HepG2 (cell line): ENCODE data around the gene JPT1. TPM values are rescaled to one million over a fixed set of nuclear protein-coding genes. Genes with fewer than 3 reads are reported as not detected.

Experiments
- BCL3 ChIP-seq: sonication (generic); formaldehyde crosslinking; IDR thresholded peaks from 2 replicates; pipeline ENCODE4 v1.5.1; 2020; ENCODE audit warnings: mild to moderate bottlenecking, missing genetic modification reagents, moderate library complexity
- CBX5 ChIP-seq: sonication (generic); formaldehyde crosslinking; IDR thresholded peaks from 2 replicates; pipeline ENCODE4 v1.4.0; 2020; ENCODE audit warnings: missing genetic modification reagents, borderline replicate concordance
- EP300 ChIP-seq, 3 experiments: sonication (generic) in 1 of 3; formaldehyde crosslinking in 1 of 3; IDR thresholded peaks; 2 replicates each; pipeline versions ENCODE4 v1.5.1 to v1.6.1; 2011 to 2020; ENCODE audit warnings: low read depth in 2 of 3, low read length in 2 of 3, borderline replicate concordance in 1 of 3, improper control_type of control experiment in 1 of 3, mild to moderate bottlenecking in 1 of 3, missing genetic modification reagents in 1 of 3, moderate library complexity in 1 of 3
- GABPB1 ChIP-seq: IDR thresholded peaks from 2 replicates; pipeline ENCODE4 v1.6.1; 2016; ENCODE audit warnings: mild to moderate bottlenecking, missing genetic modification reagents, moderate library complexity, missing compliant biosample characterization
- HMG20A ChIP-seq: IDR thresholded peaks from 2 replicates; pipeline ENCODE4 v1.6.1; 2016; ENCODE audit warnings: borderline replicate concordance
- IKZF1 ChIP-seq: fragments of 450-650 bp; IDR thresholded peaks from 2 replicates; pipeline ENCODE4 v1.7.1; 2016
- KDM3A ChIP-seq: IDR thresholded peaks from 2 replicates; pipeline ENCODE4 v1.6.1; 2018; ENCODE audit warnings: low read depth, missing compliant biosample characterization
- MED13 ChIP-seq: sonication (generic); formaldehyde crosslinking; IDR thresholded peaks from 2 replicates; pipeline ENCODE4 v1.5.0; 2020; ENCODE audit warnings: missing genetic modification reagents
- NCOA1 ChIP-seq: sonication (generic); formaldehyde crosslinking; IDR thresholded peaks from 2 replicates; pipeline ENCODE4 v1.9.0; 2021; ENCODE audit warnings: missing genetic modification reagents
- PAWR ChIP-seq: sonication (generic); formaldehyde crosslinking; IDR thresholded peaks from 2 replicates; pipeline ENCODE4 v1.4.0; 2020; ENCODE audit warnings: missing genetic modification reagents, mild to moderate bottlenecking, borderline replicate concordance
- PHF21A ChIP-seq: sonication (generic); formaldehyde crosslinking; IDR thresholded peaks from 2 replicates; pipeline ENCODE4 v1.5.0; 2020; ENCODE audit warnings: mild to moderate bottlenecking, missing genetic modification reagents
- RCOR2 ChIP-seq: IDR thresholded peaks from 2 replicates; pipeline ENCODE4 v1.6.1; 2016; ENCODE audit warnings: missing biosample characterization, missing genetic modification reagents
- RELA ChIP-seq: sonication (generic); formaldehyde crosslinking; IDR thresholded peaks from 2 replicates; pipeline ENCODE4 v1.4.0; 2020; ENCODE audit warnings: missing genetic modification reagents
- RORA ChIP-seq: sonication (generic); formaldehyde crosslinking; IDR thresholded peaks from 2 replicates; pipeline ENCODE4 v1.5.0; 2020; ENCODE audit warnings: mild to moderate bottlenecking, missing genetic modification reagents, moderate library complexity
- SP2 ChIP-seq: sonication (generic); formaldehyde crosslinking; IDR thresholded peaks from 2 replicates; pipeline ENCODE4 v1.5.1; 2020; ENCODE audit warnings: mild to moderate bottlenecking, missing genetic modification reagents
- UBTF ChIP-seq: sonication (generic); formaldehyde crosslinking; IDR thresholded peaks from 2 replicates; pipeline ENCODE4 v1.4.0; 2020; ENCODE audit warnings: mild to moderate bottlenecking, missing genetic modification reagents
- ZNF431 ChIP-seq: sonication (generic); formaldehyde crosslinking; IDR thresholded peaks from 2 replicates; pipeline ENCODE4 v1.9.0; 2022; ENCODE audit warnings: missing genetic modification reagents, low read depth, mild to moderate bottlenecking, borderline replicate concordance
- ZNF614 ChIP-seq: IDR thresholded peaks from 2 replicates; pipeline ENCODE4 v1.6.1; 2018; ENCODE audit warnings: missing biosample characterization, missing genetic modification reagents, inconsistent platforms, borderline replicate concordance
- ZNF639 ChIP-seq: conservative IDR thresholded peaks from 2 replicates; pipeline ENCODE4 v1.6.1; 2018; ENCODE audit warnings: missing genetic modification reagents
- ZNF772 ChIP-seq: sonication (generic); formaldehyde crosslinking; IDR thresholded peaks from 2 replicates; pipeline ENCODE4 v1.5.0; 2020; ENCODE audit warnings: mild to moderate bottlenecking, missing genetic modification reagents
- polyA plus RNA-seq, 8 experiments: library from polyadenylated mRNA; depleted of rRNA in 3 of 8; stranded (reverse) in 7 of 8; unstranded in 1 of 8; fragments of >200 nt; fragmentation: Illumina TruSeq in 4 of 8; extraction: Trizol in 4 of 8; gene quantifications; 2 replicates each; pipeline versions ENCODE4 v1.2.1 to v1.2.3, GENCODE V29; 2011 to 2016; ENCODE audit warnings: low read depth in 4 of 8, missing spikeins in 1 of 8, mixed read lengths in 1 of 8; ENCODE audit not compliant: insufficient read depth in 1 of 8
- total RNA-seq, 5 experiments: library from RNA; depleted of rRNA; stranded (reverse); fragments of >200 nt; fragmentation: Illumina TruSeq; extraction: Trizol; gene quantifications; 2 replicates each; pipeline ENCODE4 v1.2.3, GENCODE V29; 2016; ENCODE audit warnings: low read depth in 1 of 5
- TF ChIP-seq, protein P1 (sequence below): sonication (generic); formaldehyde crosslinking; IDR thresholded peaks from 2 replicates; pipeline ENCODE4 v1.5.0; 2020; ENCODE audit warnings: missing genetic modification reagents
- TF ChIP-seq, protein P2 (sequence below): sonication (generic); formaldehyde crosslinking; IDR thresholded peaks from 2 replicates; pipeline ENCODE4 v1.5.0; 2020; ENCODE audit warnings: mild to moderate bottlenecking, missing genetic modification reagents, moderate library complexity

The JPT1 gene
- total and polyA plus RNA-seq, 2 of the 13 experiments (the other 11 are each of a cell fraction or from before 2014, with no cell fraction given) = 43.3 to 256 TPM

GRCh38 chr17:75086496-75087181 lies 67.7 kb downstream of the JPT1 start (continued):
- TF ChIP-seq NCOA1 (CRISPR knock-in tag) (no peak), MED13 (CRISPR knock-in tag) (peak; percentile 39; the same call in 1 of the 2 replicates), ZNF639 (CRISPR knock-in tag) (no peak), ZNF772 (CRISPR knock-in tag) (peak; percentile 68), IKZF1 (no peak), EP300 (IDR thresholded peaks at IDR 0.05; ENCODE audit: low read depth in 2 of 2, low read length in 2 of 2) (0 out of 4 replicates have a peak, but pooled peaks of 1 of the 2 experiments have one; percentile 41), EP300 (CRISPR knock-in tag; IDR thresholded peaks at IDR 0.05; ENCODE audit: borderline replicate concordance) (peak; percentile 62; the same call in 1 of the 2 replicates), SP2 (CRISPR knock-in tag) (0 out of 2 replicates have a peak, but pooled peaks have one; percentile 21), ZNF431 (CRISPR knock-in tag) (no peak), RCOR2 (CRISPR knock-in tag) (peak; percentile 78; the same call in 1 of the 2 replicates), UBTF (CRISPR knock-in tag) (peak; percentile 56; the same call in 1 of the 2 replicates), CBX5 (CRISPR knock-in tag) (0 out of 2 replicates have a peak, but pooled peaks have one; percentile 53), HMG20A (peak; percentile 69; the same call in 1 of the 2 replicates), ZNF614 (no peak; the same call in 1 of the 2 replicates), PHF21A (CRISPR knock-in tag) (peak; percentile 78), RORA (no peak), RELA (no peak), GABPB1 (CRISPR knock-in tag) (peak; percentile 40; the same call in 1 of the 2 replicates), KDM3A (CRISPR knock-in tag) (no peak), BCL3 (CRISPR knock-in tag) (no peak), PAWR (CRISPR knock-in tag) (0 out of 2 replicates have a peak, but pooled peaks have one; percentile 67)
- TF ChIP-seq, protein P1, sequence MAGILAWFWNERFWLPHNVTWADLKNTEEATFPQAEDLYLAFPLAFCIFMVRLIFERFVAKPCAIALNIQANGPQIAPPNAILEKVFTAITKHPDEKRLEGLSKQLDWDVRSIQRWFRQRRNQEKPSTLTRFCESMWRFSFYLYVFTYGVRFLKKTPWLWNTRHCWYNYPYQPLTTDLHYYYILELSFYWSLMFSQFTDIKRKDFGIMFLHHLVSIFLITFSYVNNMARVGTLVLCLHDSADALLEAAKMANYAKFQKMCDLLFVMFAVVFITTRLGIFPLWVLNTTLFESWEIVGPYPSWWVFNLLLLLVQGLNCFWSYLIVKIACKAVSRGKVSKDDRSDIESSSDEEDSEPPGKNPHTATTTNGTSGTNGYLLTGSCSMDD = no peak
- TF ChIP-seq, protein P2, sequence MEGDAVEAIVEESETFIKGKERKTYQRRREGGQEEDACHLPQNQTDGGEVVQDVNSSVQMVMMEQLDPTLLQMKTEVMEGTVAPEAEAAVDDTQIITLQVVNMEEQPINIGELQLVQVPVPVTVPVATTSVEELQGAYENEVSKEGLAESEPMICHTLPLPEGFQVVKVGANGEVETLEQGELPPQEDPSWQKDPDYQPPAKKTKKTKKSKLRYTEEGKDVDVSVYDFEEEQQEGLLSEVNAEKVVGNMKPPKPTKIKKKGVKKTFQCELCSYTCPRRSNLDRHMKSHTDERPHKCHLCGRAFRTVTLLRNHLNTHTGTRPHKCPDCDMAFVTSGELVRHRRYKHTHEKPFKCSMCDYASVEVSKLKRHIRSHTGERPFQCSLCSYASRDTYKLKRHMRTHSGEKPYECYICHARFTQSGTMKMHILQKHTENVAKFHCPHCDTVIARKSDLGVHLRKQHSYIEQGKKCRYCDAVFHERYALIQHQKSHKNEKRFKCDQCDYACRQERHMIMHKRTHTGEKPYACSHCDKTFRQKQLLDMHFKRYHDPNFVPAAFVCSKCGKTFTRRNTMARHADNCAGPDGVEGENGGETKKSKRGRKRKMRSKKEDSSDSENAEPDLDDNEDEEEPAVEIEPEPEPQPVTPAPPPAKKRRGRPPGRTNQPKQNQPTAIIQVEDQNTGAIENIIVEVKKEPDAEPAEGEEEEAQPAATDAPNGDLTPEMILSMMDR (CRISPR knock-in tag) = peak; percentile 61
